NCI-H526 treated with DMSO at 0.1 percent for 48 hours (cell line): ENCODE measurements around the gene VPS37B.
"Not testable (repeated sequence)": the region's sequence is repeated elsewhere in the genome, so short reads cannot be mapped to it uniquely, and the experiment has no call there.

Source experiments
- DNase-seq: peaks from one replicate; lab custom pipeline; 2025; lab: John Stamatoyannopoulos, UW

Gene VPS37B

GRCh38 chr12:122895704-122896636 lies at the start of gene VPS37B:
Gene VPS37B (minus strand): TSS chr12:122896124. CDS start chr12:122896062, 62 bp downstream.
- peak; percentile 46 for DNase-seq

GRCh38 chr12:122944605-122945592 lies 49.0 kb upstream of the VPS37B start:
- peak; percentile 81 for DNase-seq

GRCh38 chr12:122943196-122943595 lies 47.3 kb upstream of the VPS37B start:
- no peak for DNase-seq

GRCh38 chr12:122942637-122943036 lies 46.7 kb upstream of the VPS37B start:
- DNase-seq = no peak

- not testable (repeated sequence) for DNase-seq
Measured at GRCh38 chr12:122941351-122941750, 45.4 kb upstream of the VPS37B start.

GRCh38 chr12:122939125-122939524 lies 43.2 kb upstream of the VPS37B start:
- no peak for DNase-seq

GRCh38 chr12:122937622-122938091 lies 41.7 kb upstream of the VPS37B start:
- DNase-seq = no peak

- no peak for DNase-seq
Measured at GRCh38 chr12:122935318-122935717, 39.4 kb upstream of the VPS37B start.

GRCh38 chr12:122934722-122935121 lies 38.8 kb upstream of the VPS37B start:
- no peak for DNase-seq

- DNase-seq = no peak
Measured at GRCh38 chr12:122932207-122932606, 36.3 kb upstream of the VPS37B start.

GRCh38 chr12:122929812-122930211 lies 33.9 kb upstream of the VPS37B start:
- no peak for DNase-seq

GRCh38 chr12:122929148-122929538 lies 33.2 kb upstream of the VPS37B start:
- no peak for DNase-seq

- DNase-seq = no peak
Measured at GRCh38 chr12:122928404-122929147, 32.7 kb upstream of the VPS37B start.

GRCh38 chr12:122927756-122928403 lies 32.0 kb upstream of the VPS37B start:
- DNase-seq = no peak

- DNase-seq = no peak
Measured at GRCh38 chr12:122921917-122922316, 26.0 kb upstream of the VPS37B start.

GRCh38 chr12:122920687-122921086 lies 24.8 kb upstream of the VPS37B start:
- no peak for DNase-seq

- DNase-seq = no peak
Measured at GRCh38 chr12:122918827-122919226, 22.9 kb upstream of the VPS37B start.

- DNase-seq = no peak
Measured at GRCh38 chr12:122917507-122918121, 21.7 kb upstream of the VPS37B start.

- no peak for DNase-seq
Measured at GRCh38 chr12:122909442-122910288, 13.7 kb upstream of the VPS37B start.

GRCh38 chr12:122908915-122909314 lies 13.0 kb upstream of the VPS37B start:
- DNase-seq = no peak
